HS-27A (cell line): ENCODE measurements around the gene GRAMD4.

ENCODE experiments used
- DNase-seq: peaks from one replicate; pipeline ENCODE4 v3.0.0-alpha.2; 2012; ENCODE audit warnings: low read depth, missing footprints

Gene GRAMD4

DNA sequence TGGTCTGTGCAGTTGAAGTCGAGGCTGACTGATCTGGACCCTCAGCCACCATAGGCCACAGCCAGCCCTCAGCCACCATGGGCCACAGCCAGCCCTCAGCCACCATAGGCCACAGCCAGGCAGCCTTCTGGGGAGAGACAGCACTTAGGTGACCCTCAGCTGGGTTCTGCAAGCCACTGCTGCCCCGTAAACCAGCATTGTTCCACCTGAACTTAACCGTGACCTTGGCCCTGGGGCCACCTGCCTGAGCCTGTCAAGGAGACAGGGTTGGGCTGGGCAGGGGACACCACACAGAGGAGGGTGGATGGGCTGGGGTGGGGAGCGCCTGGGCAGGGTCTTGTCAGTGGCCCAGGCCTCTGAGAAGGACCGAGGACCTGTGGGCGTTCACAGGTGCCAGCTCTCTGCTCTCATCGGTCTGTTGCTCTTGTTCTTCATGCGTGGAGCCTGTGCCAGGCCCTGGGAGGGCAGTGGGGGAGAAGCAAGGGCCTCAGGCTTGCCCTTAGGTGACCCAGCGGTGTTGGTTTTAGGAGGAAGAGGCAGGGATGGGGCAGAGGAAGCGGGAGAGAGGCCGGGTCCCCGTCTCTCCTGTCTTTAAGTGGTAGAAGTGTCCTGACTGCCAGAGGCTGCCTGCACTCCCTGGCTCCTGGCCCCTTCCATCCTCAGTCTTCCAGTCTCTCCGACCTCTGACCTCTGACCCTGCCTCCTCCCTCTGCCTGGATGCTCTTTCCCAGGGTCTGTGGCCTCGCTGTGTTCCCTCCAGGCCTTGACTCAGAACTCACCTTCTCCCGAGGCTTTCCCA, 36.9 kb downstream of the GRAMD4 start:
- DNase-seq: no peak

- no peak for DNase-seq
These were observed 37.4 kb downstream of the GRAMD4 start for GRCh38 chr22:46657655-46657953.

GRCh38 chr22:46657996-46658947, 38.1 kb downstream of the GRAMD4 start:
- no peak for DNase-seq

DNA sequence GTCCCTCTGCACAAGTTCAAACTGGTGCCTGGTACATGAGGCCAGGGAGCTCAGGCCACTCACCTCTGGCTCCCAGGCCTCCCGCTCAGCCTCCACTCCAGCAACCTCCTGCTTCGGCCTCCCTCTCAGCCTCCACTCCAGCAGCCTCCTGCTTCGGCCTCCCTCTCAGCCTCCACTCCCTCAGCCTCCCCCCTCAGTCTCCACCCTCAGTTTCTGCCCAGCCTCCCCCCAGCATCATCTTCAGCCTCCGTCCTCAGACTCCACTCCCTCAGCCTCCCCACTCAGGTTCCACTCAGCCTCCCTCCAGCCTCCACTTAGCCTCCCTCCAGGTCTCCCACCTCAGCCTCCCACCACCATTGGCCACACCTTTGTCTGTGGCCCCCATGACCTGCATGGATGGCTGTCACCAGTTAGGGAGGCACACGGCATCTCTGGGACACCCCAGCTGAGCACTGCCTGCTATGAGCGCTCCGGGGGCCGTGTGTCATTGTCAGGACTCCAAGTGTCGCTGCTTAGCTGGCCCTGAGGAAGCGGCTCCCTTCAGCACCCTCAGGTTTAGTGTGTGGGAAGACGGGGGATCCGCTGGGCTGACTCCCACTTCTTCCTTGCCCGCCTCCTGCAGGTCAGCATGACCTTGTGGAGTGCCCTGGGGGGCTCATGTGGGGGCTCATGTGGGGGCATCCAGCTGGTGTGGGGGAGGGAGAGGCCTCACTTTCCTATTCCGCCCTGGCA, 39.0 kb downstream of the GRAMD4 start:
- DNase-seq: no peak

- DNase-seq: no peak
These were observed 39.6 kb downstream of the GRAMD4 start for GRCh38 chr22:46659791-46660186.

GRCh38 chr22:46660604-46661201, 40.5 kb downstream of the GRAMD4 start:
- no peak for DNase-seq

DNA sequence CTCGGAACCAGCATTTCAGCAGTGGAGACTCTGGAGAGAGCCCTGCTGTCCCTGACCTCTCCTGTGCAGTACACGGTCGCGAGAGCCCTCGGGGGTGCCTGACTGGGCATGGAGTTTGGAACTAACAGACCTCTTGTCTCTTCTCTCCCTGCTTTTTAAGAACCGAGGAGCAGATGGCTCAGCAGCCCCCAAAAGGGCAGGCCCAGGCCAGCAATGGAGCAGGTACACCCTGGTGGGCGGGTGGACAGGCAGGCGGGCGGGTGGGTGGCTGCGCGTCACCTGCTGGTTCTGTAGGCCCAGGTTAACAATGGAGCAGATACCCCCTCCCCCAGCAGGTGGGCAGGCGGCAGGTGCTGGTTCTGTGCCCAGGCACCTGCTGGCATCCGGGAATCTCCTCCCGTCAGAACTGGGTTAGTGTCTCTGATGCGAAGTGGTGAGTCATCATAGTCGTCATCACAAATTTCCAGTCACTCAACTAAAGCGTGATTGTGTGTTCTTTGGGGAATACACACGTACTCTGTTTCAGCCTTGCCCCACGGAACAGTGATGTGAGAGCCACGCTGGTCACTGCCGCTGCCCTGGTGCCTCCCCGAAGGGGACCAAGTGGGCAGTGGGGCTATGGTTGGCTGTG, 41.1 kb downstream of the GRAMD4 start:
- no peak for DNase-seq

GRCh38 chr22:46662226-46662625, 42.0 kb downstream of the GRAMD4 start:
- DNase-seq: no peak

DNA sequence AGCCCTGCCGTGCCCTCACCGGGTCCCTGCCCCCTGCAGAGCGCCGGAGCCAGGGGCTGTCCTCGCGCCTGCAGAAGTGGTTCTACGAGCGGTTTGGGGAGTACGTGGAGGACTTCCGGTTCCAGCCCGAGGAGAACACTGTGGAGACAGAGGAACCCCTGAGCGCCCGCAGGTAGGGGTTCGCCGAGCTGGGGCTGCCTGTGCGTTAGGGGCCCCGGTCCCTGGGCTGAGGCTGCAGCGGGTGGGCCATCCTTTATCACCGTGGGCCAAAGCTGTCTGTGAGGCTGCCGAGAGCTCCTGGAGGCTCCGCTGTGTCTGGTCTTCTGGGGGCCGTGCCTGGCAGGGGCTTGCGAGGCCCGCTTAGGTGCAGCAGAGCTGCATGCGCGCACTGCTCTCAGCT, 42.8 kb downstream of the GRAMD4 start:
- no peak for DNase-seq

GRCh38 chr22:46663436-46664100, 43.4 kb downstream of the GRAMD4 start:
- no peak for DNase-seq

GRCh38 chr22:46664301-46664855, 44.2 kb downstream of the GRAMD4 start:
- DNase-seq: no peak

DNA sequence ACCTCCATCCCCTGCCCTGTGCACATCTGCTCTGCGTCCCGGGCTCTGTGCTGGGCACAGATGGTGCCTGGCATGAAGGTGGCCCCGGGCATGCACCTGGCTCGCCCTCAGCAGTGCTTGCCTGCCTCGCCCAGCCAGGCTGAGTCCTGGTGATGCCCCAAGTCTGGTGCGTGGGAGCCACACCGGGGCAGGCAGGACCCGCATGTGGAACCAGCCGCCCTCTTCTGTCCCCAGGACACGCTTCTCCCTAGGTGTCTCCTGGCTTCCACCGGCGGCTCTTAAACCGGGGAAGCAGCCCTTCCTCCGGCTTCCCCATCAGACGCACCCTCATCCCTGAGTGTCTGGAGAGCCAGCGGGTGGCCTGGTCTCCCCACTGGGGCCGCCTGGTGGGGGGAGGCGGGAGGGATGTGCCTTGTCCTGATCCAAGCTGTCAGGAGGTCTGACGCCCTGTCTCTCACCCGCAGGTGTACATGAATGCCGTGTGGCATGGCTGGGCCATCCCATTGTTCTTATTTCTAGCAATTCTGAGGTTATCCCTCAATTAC, 45.0 kb downstream of the GRAMD4 start:
- no peak for DNase-seq

DNA sequence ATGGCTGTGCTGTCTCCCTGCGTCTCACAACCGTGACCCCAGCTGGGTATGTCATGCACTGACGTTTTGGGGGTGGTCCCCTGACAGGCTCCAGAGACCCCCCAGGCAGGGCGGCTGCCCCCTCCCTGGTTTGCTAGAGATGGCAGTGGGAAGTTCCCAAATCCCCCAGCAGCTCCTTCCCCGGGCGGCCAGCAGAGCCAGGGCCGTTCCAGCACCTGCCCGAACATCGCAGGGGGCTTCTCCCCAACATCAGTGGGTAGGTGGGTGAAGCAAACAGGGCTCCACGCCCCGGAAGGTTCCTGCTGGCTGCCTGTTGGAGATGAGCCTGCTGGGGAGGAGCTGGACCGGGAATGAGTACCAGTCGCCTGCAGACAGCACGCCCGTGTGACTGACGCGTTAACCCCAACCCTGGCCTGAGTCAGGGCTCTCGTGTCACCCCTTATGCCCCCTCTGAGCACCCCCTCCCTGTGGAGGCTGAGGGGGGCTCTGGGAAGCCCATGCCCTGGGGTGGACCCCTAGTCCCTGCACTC, 45.6 kb downstream of the GRAMD4 start:
- DNase-seq: no peak

DNA sequence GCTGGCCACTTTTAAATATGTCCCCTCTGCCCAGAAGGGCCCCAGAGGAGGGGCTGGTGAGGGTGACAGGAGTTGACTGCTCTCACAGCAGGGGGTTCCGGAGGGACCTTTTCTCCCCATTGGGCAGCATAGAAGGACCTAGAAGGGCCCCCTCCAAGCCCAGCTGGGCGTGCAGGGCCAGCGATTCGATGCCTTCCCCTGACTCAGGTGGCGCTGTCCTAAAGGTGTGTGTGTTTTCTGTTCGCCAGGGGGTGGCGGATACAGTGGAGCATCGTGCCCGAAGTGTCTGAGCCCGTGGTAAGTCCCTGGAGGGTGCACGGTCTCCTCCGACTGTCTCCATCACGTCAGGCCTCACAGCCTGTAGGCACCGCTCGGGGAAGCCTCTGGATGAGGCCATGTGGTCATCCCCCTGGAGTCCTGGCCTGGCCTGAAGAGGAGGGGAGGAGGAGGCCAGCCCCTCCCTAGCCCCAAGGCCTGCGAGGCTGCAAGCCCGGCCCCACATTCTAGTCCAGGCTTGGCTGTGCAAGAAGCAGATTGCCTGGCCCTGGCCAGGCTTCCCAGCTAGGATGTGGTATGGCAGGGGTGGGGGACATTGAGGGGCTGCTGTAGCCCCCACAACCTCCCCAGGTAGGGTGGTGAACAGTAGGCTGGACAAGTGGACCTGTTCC, 46.5 kb downstream of the GRAMD4 start:
- DNase-seq: no peak

DNA sequence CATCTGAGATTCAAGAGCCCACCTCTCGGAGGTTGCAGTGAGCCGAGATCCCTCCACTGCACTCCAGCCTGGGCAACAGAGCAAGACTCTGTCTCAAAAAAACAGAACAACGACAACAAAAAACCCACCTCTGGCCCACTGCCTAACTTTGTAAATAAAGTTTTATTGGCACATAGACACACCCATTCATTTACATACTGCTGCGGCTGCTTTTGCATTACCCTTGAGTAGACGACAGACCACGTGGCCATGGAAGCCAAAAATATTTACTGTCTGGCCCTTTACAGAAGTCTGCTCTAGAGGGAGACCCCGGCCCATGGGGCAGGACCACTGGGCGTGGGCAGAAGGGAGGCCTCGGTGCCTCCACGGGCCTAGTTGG, 47.0 kb downstream of the GRAMD4 start:
- DNase-seq: no peak

DNA sequence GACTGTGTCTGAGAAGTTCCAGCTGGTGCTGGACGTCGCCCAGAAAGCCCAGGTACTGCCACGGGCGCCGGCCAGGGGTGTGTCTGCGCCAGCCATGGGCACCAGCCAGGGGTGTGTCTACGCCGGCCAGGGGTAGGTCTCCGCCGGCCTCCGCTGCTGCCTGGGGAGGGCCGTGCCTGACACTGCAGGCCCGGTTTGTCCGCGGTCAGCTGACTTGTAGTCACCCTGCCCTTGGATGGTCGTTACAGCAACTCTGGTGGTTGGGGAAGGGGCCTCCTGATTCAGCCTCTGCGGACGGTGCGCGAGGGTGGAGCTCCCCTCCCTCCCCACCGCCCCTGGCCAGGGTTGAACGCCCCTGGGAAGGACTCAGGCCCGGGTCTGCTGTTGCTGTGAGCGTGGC, 47.9 kb downstream of the GRAMD4 start:
- no peak for DNase-seq

DNA sequence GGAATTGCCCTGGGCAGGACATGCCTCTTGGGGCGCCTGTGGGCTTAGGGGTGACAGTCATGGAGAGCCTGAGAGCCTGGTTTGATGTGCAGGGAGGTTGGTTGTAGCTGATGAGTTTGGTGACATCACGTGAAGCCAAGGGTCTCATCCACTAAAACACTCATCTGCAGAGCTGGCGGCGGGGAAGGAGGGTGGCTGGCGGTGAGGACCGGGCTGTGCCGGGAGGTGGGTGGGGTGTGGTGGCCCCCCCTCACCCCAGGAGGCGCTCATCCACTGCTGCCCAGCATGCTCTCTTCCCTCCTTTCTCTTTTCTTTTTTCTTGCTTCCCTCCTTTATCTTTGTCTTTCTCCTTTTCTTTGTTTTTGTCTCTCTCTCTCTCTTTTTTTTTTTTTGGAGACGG, 49.0 kb downstream of the GRAMD4 start:
- no peak for DNase-seq

DNA sequence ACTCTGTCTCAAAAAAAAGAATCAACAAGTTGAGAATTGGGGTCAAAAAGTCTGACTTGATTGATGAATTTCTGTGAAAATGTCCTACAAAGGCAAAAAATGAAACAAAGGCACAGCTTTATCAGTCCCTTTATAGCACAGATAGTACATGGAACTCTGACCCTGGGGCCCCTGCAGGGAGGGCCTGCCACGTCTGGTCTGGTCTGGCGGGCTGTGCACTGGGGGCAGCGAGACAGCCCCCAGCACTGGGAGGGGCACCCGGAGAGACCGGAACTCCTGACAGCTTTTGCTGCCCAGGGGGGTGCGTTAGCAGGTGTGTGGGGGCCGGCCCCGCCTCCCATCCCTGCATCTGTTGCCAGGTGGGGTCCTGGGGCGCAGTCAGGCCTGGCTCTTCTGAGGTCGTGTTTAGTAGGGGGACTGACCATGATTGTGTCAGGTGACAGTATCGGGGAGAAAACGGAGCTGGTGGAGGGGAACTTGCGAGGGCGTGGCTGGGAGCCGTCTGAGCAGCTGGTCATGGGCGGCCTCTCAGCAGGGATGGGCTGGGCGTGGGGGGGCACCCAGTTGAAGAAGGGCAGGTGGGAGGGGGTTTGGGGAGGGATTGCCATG, 51.7 kb downstream of the GRAMD4 start:
- DNase-seq: no peak

- DNase-seq: no peak
These were observed 52.5 kb downstream of the GRAMD4 start for GRCh38 chr22:46672731-46673130.
